CD4-positive, alpha-beta T cell (primary cell): Measurements from ENCODE around the gene ZNF574. TPM values are rescaled to one million over a fixed set of nuclear protein-coding genes. Genes with fewer than 3 reads are reported as not detected.

ENCODE experiments used
- ATAC-seq: fragments of 200-7000 bp; cut with Tn5 transposase; one replicate; pipeline ENCODE4 v1.10.0; 2022; ENCODE audit warnings: mild to moderate bottlenecking; ENCODE audit not compliant: poor library complexity
- CTCF ChIA-PET: fragments of 350-600 bp; sonication (Branson Sonifier 250); formaldehyde crosslinking; loops from one replicate; lab custom pipeline; 2021; ENCODE audit warnings: antibody characterized with exemption, inconsistent platforms; lab: Charles Lee
- POLR2A ChIA-PET: fragments of 350-600 bp; sonication (Branson Sonifier 250); formaldehyde crosslinking; loops from one replicate; lab custom pipeline; 2021; ENCODE audit warnings: antibody characterized with exemption, inconsistent platforms; lab: Charles Lee
- DNase-seq, 14 experiments: peaks; one replicate each; pipeline ENCODE4 v3.0.0-alpha.2; 2013 to 2020; ENCODE audit warnings: mixed read lengths in 2 of 14
- H3K27ac ChIP-seq, 2 donors: one replicate each; pipeline versions ENCODE4 v1.5.1 to v1.7.0; 2013; ENCODE audit warnings: low read length in 2 of 2, low read depth in 1 of 2, mild to moderate bottlenecking in 1 of 2
- H3K27me3 ChIP-seq, 2 experiments: 1 replicate in 1 of 2; 2 replicates in 1 of 2; pipeline versions ENCODE4 v1.6.1 to v1.7.0; 2013; ENCODE audit warnings: low read length in 2 of 2, control low read depth in 1 of 2, mild to moderate bottlenecking in 1 of 2, moderate library complexity in 1 of 2; ENCODE audit not compliant: insufficient read depth in 2 of 2, control insufficient read depth in 1 of 2
- H3K36me3 ChIP-seq: one replicate; pipeline ENCODE4 v1.6.1; 2013; ENCODE audit warnings: low read length, control low read depth; ENCODE audit not compliant: insufficient read depth
- H3K4me1 ChIP-seq: one replicate; pipeline ENCODE4 v1.6.1; 2013; ENCODE audit warnings: low read length, control low read depth; ENCODE audit not compliant: insufficient read depth
- H3K4me3 ChIP-seq: one replicate; pipeline ENCODE4 v1.5.1; 2013; ENCODE audit warnings: mild to moderate bottlenecking, low read length, moderate library complexity
- H3K9me3 ChIP-seq, 2 experiments: 1 replicate in 1 of 2; 2 replicates in 1 of 2; pipeline versions ENCODE4 v1.6.1 to v1.7.0; 2013; ENCODE audit warnings: low read length in 2 of 2, mild to moderate bottlenecking in 2 of 2, control low read depth in 1 of 2, moderate library complexity in 1 of 2; ENCODE audit not compliant: control insufficient read depth in 1 of 2, insufficient read depth in 1 of 2
- H3K27ac Mint-ChIP-seq: one replicate; pipeline ENCODE4 v1.8.0; 2020; ENCODE audit warnings: mixed read lengths
- H3K27me3 Mint-ChIP-seq: one replicate; pipeline ENCODE4 v1.8.0; 2021; ENCODE audit warnings: mixed read lengths
- H3K36me3 Mint-ChIP-seq: one replicate; pipeline ENCODE4 v1.8.0; 2021; ENCODE audit warnings: low read depth, mixed read lengths
- H3K4me1 Mint-ChIP-seq: one replicate; pipeline ENCODE4 v1.8.0; 2021; ENCODE audit warnings: low read depth, mixed read lengths
- H3K4me3 Mint-ChIP-seq: one replicate; pipeline ENCODE4 v1.8.0; 2020; ENCODE audit warnings: mild to moderate bottlenecking, mixed read lengths
- H3K9me3 Mint-ChIP-seq: one replicate; pipeline ENCODE4 v1.8.0; 2020; ENCODE audit warnings: mixed read lengths
- intact Hi-C, 2 experiments: fragments of 100-400 bp; cut with DNase I in 1 of 2; cut with micrococcal nuclease in 1 of 2; formaldehyde crosslinking; loops; one replicate each; pipeline versions ENCODE4 v1.15.1 to v1.9.0; 2023 to 2025; cut with DNase I, micrococcal nuclease
- total RNA-seq, 174 experiments: library from RNA in 2 of 174; stranded (reverse) in 2 of 174; gene quantifications; one replicate each; pipeline ENCODE4 v1.2.3 and lab custom pipeline; 2021 to 2026
- TF ChIP-seq, protein P1 (sequence below): fragments of 200-600 bp; IDR thresholded peaks from one replicate; pipeline ENCODE4 v1.8.0; 2022; ENCODE audit warnings: antibody characterized with exemption, mild to moderate bottlenecking

ZNF574 gene
- total RNA-seq, 2 experiments from 2014 or later: 21.5 to 24.0 TPM

DNA sequence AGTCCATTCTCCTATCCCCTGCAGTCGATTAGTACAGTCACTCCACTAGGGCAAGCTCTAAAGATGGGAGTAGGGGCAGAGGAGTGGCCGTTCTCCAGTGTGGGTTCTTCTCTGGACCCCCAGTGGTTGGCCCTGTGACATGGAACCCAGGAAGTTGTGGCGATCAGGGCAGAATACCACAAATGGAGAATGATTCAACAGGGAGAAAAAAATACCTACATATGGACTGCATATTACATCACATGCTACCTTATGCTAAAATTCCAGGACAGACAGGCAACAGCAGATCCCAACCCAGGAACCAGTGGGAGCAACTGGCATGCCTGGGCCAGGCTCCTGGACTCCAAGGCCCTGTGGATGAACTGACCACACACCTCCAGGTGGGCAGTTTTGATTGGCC lies 35.8 kb downstream of the ZNF574 start:
- no peaks in the 10 kb centered on the region for H3K27me3 ChIP-seq
- intact Hi-C loops: loop anchor here in 1 of 2 experiments (10.0 kb wide), 1 partner anchor 293 kb away; no protein-coding TSS in a partner anchor
- peaks cover 9% of the 10 kb centered on the region for H3K4me1 ChIP-seq
- peak overlapping the region; percentile 14 for H3K27ac Mint-ChIP-seq
- no peak overlapping the region for H3K27ac ChIP-seq
- H3K9me3 Mint-ChIP-seq: no peaks in the 10 kb centered on the region
- H3K4me3 Mint-ChIP-seq: no peak overlapping the region
- TF ChIP-seq, protein P1, sequence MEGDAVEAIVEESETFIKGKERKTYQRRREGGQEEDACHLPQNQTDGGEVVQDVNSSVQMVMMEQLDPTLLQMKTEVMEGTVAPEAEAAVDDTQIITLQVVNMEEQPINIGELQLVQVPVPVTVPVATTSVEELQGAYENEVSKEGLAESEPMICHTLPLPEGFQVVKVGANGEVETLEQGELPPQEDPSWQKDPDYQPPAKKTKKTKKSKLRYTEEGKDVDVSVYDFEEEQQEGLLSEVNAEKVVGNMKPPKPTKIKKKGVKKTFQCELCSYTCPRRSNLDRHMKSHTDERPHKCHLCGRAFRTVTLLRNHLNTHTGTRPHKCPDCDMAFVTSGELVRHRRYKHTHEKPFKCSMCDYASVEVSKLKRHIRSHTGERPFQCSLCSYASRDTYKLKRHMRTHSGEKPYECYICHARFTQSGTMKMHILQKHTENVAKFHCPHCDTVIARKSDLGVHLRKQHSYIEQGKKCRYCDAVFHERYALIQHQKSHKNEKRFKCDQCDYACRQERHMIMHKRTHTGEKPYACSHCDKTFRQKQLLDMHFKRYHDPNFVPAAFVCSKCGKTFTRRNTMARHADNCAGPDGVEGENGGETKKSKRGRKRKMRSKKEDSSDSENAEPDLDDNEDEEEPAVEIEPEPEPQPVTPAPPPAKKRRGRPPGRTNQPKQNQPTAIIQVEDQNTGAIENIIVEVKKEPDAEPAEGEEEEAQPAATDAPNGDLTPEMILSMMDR: no peak
- H3K36me3 Mint-ChIP-seq: peaks cover 55% of the 10 kb centered on the region
- no peak overlapping the region for H3K4me3 ChIP-seq
- no peak for ATAC-seq
- H3K27me3 Mint-ChIP-seq: no peaks in the 10 kb centered on the region
- ChIA-PET POLR2A (interaction anchor here (1.4 kb wide), 1 partner anchor 130 kb away, joined by 3 read pairs; the partner anchor contains the start of gene GSK3A), CTCF (interaction anchor here (1.0 to 1.7 kb wide), 3 partner anchors 65 to 329 kb away, joined by 3 read pairs; no protein-coding TSS in a partner anchor)
- H3K4me1 Mint-ChIP-seq: peaks cover 10% of the 10 kb centered on the region
- H3K36me3 ChIP-seq: peaks cover 57% of the 10 kb centered on the region
- no peaks in the 10 kb centered on the region for H3K9me3 ChIP-seq
- DNase-seq: no peak

GRCh38 chr19:42113641-42114348 lies 37.8 kb downstream of the ZNF574 start:
- no peak overlapping the region for H3K4me3 ChIP-seq
- peaks cover 3% of the 10 kb centered on the region for H3K4me1 ChIP-seq
- ChIA-PET CTCF (interaction anchor here (0.6 kb wide), 1 partner anchor 339 kb away, joined by 4 read pairs; no protein-coding TSS in a partner anchor), POLR2A (interaction anchor here (1.2 kb wide), 1 partner anchor 129 kb away, joined by 3 read pairs; the partner anchor contains the start of gene GSK3A)
- Mint-ChIP-seq H3K27ac (peak overlapping the region; percentile 63), H3K4me3 (no peak overlapping the region), H3K27me3 (no peaks in the 10 kb centered on the region), H3K9me3 (no peaks in the 10 kb centered on the region), H3K36me3 (peaks cover 54% of the 10 kb centered on the region), H3K4me1 (peaks cover 5% of the 10 kb centered on the region)
- no peaks in the 10 kb centered on the region for H3K9me3 ChIP-seq
- peaks cover 74% of the 10 kb centered on the region for H3K36me3 ChIP-seq
- no peak overlapping the region for H3K27ac ChIP-seq
- no peak for ATAC-seq
- H3K27me3 ChIP-seq: no peaks in the 10 kb centered on the region
- intact Hi-C loops: loop anchor here in 1 of 2 experiments (10.0 kb wide), 1 partner anchor 291 kb away; no protein-coding TSS in a partner anchor
- no peak for DNase-seq
- TF ChIP-seq, protein P1: no peak

- no peaks in the 10 kb centered on the region for H3K9me3 Mint-ChIP-seq
- H3K4me3 Mint-ChIP-seq: no peak overlapping the region
- TF ChIP-seq, protein P1: no peak
- intact Hi-C loops: loop anchor here in 1 of 2 experiments (10.0 kb wide), 1 partner anchor 290 kb away; no protein-coding TSS in a partner anchor
- H3K4me3 ChIP-seq: no peak overlapping the region
- H3K27me3 ChIP-seq: no peaks in the 10 kb centered on the region
- no peaks in the 10 kb centered on the region for H3K27me3 Mint-ChIP-seq
- ATAC-seq: no peak
- H3K27ac Mint-ChIP-seq: peak overlapping the region; percentile 63
- DNase-seq: no peak
- CTCF ChIA-PET: interaction anchor here (0.6 kb wide), 1 partner anchor 339 kb away, joined by 4 read pairs; no protein-coding TSS in a partner anchor
- no peaks in the 10 kb centered on the region for H3K9me3 ChIP-seq
- H3K4me1 ChIP-seq: no peaks in the 10 kb centered on the region
- no peak overlapping the region for H3K27ac ChIP-seq
- peaks cover 71% of the 10 kb centered on the region for H3K36me3 ChIP-seq
- no peaks in the 10 kb centered on the region for H3K4me1 Mint-ChIP-seq
- POLR2A ChIA-PET: interaction anchor here (1.2 kb wide), 1 partner anchor 128 kb away, joined by 3 read pairs; the partner anchor contains the start of gene GSK3A
- peaks cover 59% of the 10 kb centered on the region for H3K36me3 Mint-ChIP-seq
Measured at GRCh38 chr19:42114412-42114811, 38.4 kb downstream of the ZNF574 start.
